T-helper 2 cell treated with Interferon-gamma antibody and Interleukin-4, amounts not matched to agents 5 μg/mL and 100 μg/mL, for 36 hours (primary cell): Measurements from ENCODE around the gene ETF1.
A peak's percentile ranks its signal among the peaks of the same experiment; 100 is the strongest.

Source experiments
- DNase-seq: peaks from one replicate; pipeline ENCODE4 v3.0.0; 2021; ENCODE audit warnings: low spot score
- H3K27ac Mint-ChIP-seq: one replicate; pipeline ENCODE4 v1.8.0; 2021; ENCODE audit warnings: mild to moderate bottlenecking, mixed read lengths
- H3K27me3 Mint-ChIP-seq: one replicate; pipeline ENCODE4 v1.8.0; 2021; ENCODE audit warnings: low read depth, mixed read lengths
- H3K36me3 Mint-ChIP-seq: one replicate; pipeline ENCODE4 v1.8.0; 2021; ENCODE audit warnings: low read depth, mixed read lengths
- H3K4me1 Mint-ChIP-seq: one replicate; pipeline ENCODE4 v1.8.0; 2021; ENCODE audit warnings: low read depth, mixed read lengths
- H3K4me3 Mint-ChIP-seq: one replicate; pipeline ENCODE4 v1.8.0; 2022; ENCODE audit warnings: mild to moderate bottlenecking, moderate library complexity, mixed read lengths
- H3K9me3 Mint-ChIP-seq: one replicate; pipeline ENCODE4 v1.8.0; 2021; ENCODE audit warnings: mixed read lengths

ETF1 gene

GRCh38 chr5:138471052-138471361 is 72.0 kb downstream of the ETF1 start:
- Mint-ChIP-seq H3K9me3 (no peaks in the 10 kb centered on the region), H3K4me1 (peaks cover 11% of the 10 kb centered on the region), H3K4me3 (no peak overlapping the region), H3K27ac (no peak overlapping the region), H3K27me3 (peaks cover 24% of the 10 kb centered on the region), H3K36me3 (peaks cover 10% of the 10 kb centered on the region)
- DNase-seq: no peak

DNA sequence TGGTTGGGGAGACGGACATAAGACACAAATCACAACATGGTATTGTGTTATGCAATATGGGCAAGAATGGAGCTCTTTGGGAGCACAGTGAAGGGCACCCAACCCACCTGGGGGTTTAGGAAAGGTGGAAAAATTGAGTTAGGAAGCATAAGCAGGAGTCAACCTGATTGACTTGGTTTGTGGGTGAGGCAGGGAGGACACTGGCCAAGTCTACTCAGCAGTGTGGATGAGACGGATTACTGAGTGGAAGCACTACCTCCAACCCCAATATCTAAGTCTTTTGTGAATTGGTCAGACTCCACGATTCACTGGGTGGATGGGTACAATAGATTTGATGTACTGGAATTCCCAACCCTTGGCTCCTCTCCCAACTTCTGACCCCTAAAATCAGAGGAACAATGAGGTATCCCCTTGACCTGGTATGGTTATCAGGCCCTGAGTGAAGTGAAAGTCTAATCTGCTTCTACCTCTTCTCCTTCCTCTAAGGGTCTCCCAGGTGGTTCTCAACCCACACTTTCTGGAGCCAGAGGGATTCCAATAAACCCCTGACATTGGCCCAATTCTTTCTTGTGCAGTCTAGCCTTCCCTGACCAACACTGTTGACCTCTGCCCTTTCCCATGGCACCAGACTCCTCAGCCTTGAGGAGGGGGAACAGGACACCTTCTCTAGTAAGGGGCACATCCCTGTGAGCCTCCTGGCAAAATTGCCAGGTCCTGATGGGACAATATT is 72.5 kb downstream of the ETF1 start:
- peaks cover 11% of the 10 kb centered on the region for H3K4me1 Mint-ChIP-seq
- no peak overlapping the region for H3K27ac Mint-ChIP-seq
- H3K4me3 Mint-ChIP-seq: no peak overlapping the region
- DNase-seq: no peak
- H3K36me3 Mint-ChIP-seq: peaks cover 10% of the 10 kb centered on the region
- H3K27me3 Mint-ChIP-seq: peaks cover 24% of the 10 kb centered on the region
- no peaks in the 10 kb centered on the region for H3K9me3 Mint-ChIP-seq

DNA sequence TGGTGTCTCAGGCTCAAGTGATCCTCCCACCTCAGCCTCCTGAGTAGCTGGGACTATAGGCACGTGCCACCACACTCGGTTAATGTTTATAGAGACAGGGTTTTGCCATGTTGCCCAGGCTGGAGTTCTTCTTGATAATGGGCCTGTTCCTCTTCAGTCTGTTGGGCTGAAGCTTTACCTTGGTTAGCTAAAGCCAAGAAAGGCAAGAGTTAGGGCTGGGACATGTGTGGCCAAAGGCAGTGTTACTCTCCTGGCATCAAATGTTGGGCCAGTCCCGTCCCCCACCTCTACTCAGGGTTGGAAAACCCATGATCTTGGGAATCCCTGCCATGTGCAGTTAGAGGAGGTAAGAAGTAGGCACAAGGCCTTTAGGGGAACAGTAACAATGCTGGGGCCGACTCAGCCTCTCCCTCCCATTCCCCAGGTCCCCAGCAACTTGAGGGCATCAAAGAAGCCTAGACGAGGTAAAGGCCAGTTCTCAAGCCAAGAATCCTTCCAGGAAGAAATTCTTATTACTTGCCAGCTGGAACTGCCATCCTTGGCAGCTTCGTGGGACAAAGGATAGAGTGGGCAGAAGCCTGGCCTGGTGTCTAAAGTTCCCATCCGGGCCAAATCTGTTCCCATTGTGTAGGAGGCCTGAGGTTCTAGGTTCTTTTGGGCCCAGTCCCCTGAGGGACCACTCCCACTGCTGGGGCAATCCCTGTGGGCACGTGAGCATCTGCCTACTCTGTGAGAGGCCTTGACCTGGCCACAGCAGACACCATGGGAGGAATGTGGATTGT is 73.3 kb downstream of the ETF1 start:
- Mint-ChIP-seq H3K4me1 (peaks cover 11% of the 10 kb centered on the region), H3K4me3 (no peak overlapping the region), H3K27me3 (peaks cover 18% of the 10 kb centered on the region), H3K36me3 (peaks cover 10% of the 10 kb centered on the region), H3K27ac (no peak overlapping the region), H3K9me3 (no peaks in the 10 kb centered on the region)
- DNase-seq: no peak

- DNase-seq: no peak
- Mint-ChIP-seq H3K36me3 (peaks cover 10% of the 10 kb centered on the region), H3K27ac (no peak overlapping the region), H3K4me1 (peaks cover 11% of the 10 kb centered on the region), H3K4me3 (no peak overlapping the region), H3K27me3 (peaks cover 18% of the 10 kb centered on the region), H3K9me3 (no peaks in the 10 kb centered on the region)
These were observed 74.0 kb downstream of the ETF1 start for GRCh38 chr5:138468966-138469539.

- H3K4me3 Mint-ChIP-seq: peak overlapping the region; percentile 31
- H3K4me1 Mint-ChIP-seq: peaks cover 12% of the 10 kb centered on the region
- peaks cover 15% of the 10 kb centered on the region for H3K27me3 Mint-ChIP-seq
- H3K27ac Mint-ChIP-seq: no peak overlapping the region
- H3K36me3 Mint-ChIP-seq: peaks cover 10% of the 10 kb centered on the region
- H3K9me3 Mint-ChIP-seq: no peaks in the 10 kb centered on the region
- no peak for DNase-seq
These were observed 74.7 kb downstream of the ETF1 start for GRCh38 chr5:138468133-138468965.

GRCh38 chr5:138467711-138468132 is 75.3 kb downstream of the ETF1 start:
- Mint-ChIP-seq H3K27me3 (peaks cover 15% of the 10 kb centered on the region), H3K4me3 (peak overlapping the region; percentile 87), H3K4me1 (peaks cover 12% of the 10 kb centered on the region), H3K27ac (no peak overlapping the region), H3K36me3 (peaks cover 10% of the 10 kb centered on the region), H3K9me3 (no peaks in the 10 kb centered on the region)
- no peak for DNase-seq

GRCh38 chr5:138466900-138467710 is 75.9 kb downstream of the ETF1 start:
- peaks cover 12% of the 10 kb centered on the region for H3K4me1 Mint-ChIP-seq
- peaks cover 10% of the 10 kb centered on the region for H3K36me3 Mint-ChIP-seq
- H3K27me3 Mint-ChIP-seq: peaks cover 15% of the 10 kb centered on the region
- peak overlapping the region; percentile 87 for H3K4me3 Mint-ChIP-seq
- no peak for DNase-seq
- H3K9me3 Mint-ChIP-seq: no peaks in the 10 kb centered on the region
- peak overlapping the region; percentile 5 for H3K27ac Mint-ChIP-seq

- Mint-ChIP-seq H3K4me1 (peaks cover 13% of the 10 kb centered on the region), H3K36me3 (peaks cover 10% of the 10 kb centered on the region), H3K27ac (no peak overlapping the region), H3K27me3 (peaks cover 15% of the 10 kb centered on the region), H3K4me3 (peak overlapping the region; percentile 87), H3K9me3 (no peaks in the 10 kb centered on the region)
- no peak for DNase-seq
These were observed 76.7 kb downstream of the ETF1 start for GRCh38 chr5:138466125-138466899.

DNA sequence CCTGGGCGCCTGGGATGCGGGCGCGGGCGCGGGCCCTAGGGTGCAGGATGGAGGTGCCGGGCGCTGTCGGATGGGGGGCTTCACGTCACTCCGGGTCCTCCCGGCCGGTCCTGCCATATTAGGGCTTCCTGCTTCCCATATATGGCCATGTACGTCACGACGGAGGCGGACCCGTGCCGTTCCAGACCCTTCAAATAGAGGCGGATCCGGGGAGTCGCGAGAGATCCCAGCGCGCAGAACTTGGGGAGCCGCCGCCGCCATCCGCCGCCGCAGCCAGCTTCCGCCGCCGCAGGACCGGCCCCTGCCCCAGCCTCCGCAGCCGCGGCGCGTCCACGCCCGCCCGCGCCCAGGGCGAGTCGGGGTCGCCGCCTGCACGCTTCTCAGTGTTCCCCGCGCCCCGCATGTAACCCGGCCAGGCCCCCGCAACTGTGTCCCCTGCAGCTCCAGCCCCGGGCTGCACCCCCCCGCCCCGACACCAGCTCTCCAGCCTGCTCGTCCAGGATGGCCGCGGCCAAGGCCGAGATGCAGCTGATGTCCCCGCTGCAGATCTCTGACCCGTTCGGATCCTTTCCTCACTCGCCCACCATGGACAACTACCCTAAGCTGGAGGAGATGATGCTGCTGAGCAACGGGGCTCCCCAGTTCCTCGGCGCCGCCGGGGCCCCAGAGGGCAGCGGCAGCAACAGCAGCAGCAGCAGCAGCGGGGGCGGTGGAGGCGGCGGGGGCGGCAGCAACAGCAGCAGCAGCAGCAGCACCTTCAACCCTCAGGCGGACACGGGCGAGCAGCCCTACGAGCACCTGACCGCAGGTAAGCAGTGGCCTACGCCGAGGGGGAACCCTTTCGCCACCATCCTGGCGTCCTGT is 77.5 kb downstream of the ETF1 start, which contains the start of gene EGR1:
Gene EGR1 (plus strand): TSS at position 219 of the 864 bp plus-strand sequence. CDS start 283 bp downstream, at position 502.
- Mint-ChIP-seq H3K27ac (peak within 1 kb of the TSS; percentile 95), H3K27me3 (peaks cover 15% of the 10 kb centered on the region), H3K9me3 (no peaks in the 10 kb centered on the region), H3K36me3 (peaks cover 10% of the 10 kb centered on the region), H3K4me1 (peaks cover 18% of the 10 kb centered on the region), H3K4me3 (peak within 1 kb of the TSS; percentile 87)
- DNase-seq: peak; percentile 95

GRCh38 chr5:138464388-138465260 is 78.4 kb downstream of the ETF1 start:
- Mint-ChIP-seq H3K4me3 (peak overlapping the region; percentile 87), H3K4me1 (peaks cover 24% of the 10 kb centered on the region), H3K36me3 (peaks cover 10% of the 10 kb centered on the region), H3K27ac (peak overlapping the region; percentile 95), H3K27me3 (peaks cover 15% of the 10 kb centered on the region), H3K9me3 (no peaks in the 10 kb centered on the region)
- DNase-seq: peak; percentile 96

DNA sequence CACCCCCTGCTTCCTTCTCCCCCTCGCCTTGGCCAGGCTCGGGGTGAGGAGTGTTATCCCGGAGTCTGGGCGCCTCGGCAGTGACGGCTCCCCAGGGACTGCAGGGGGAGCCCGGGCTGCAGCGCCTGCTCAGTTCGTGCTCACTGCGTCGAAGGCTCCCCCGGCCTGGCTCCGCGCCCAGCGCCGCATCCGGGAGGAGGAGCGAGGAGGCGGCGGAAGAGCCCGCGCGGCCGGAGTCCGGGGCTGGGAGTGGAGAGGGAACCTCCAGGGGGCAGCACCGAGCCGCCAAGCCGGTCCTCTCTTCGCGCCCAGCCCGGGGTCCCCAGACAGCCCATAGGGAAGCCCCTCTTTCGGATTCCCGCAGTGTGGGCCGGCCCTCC is 79.0 kb downstream of the ETF1 start:
- Mint-ChIP-seq H3K4me3 (peak overlapping the region; percentile 87), H3K9me3 (no peaks in the 10 kb centered on the region), H3K27me3 (peaks cover 15% of the 10 kb centered on the region), H3K4me1 (peaks cover 30% of the 10 kb centered on the region), H3K36me3 (peaks cover 12% of the 10 kb centered on the region), H3K27ac (peak overlapping the region; percentile 95)
- DNase-seq: peak; percentile 93
